Neural progenitor cell (in vitro differentiated cells): ENCODE measurements around the gene RUVBL1. TPM values are rescaled to one million over a fixed set of nuclear protein-coding genes. Genes with fewer than 3 reads are reported as not detected.

Source experiments
- DNase-seq: peaks from one replicate; pipeline ENCODE4 v3.0.0-alpha.2; 2016; ENCODE audit warnings: low spot score
- H2AFZ ChIP-seq: fragments of 200-600 bp; sonication (generic); replicated peaks from 2 replicates; pipeline ENCODE4 v1.6.1; 2016; ENCODE audit warnings: antibody characterized with exemption
- H3F3A ChIP-seq: fragments of 200-600 bp; sonication (generic); 2 replicates; pipeline ENCODE4 v1.6.1; 2016; ENCODE audit warnings: antibody characterized with exemption, low read depth
- H3K27ac ChIP-seq: fragments of 200-600 bp; sonication (generic); 2 replicates; pipeline ENCODE4 v1.5.1; 2016; ENCODE audit warnings: mild to moderate bottlenecking
- H3K27me3 ChIP-seq: fragments of 200-600 bp; sonication (generic); 2 replicates; pipeline ENCODE4 v1.6.1; 2016; ENCODE audit warnings: mild to moderate bottlenecking, moderate library complexity
- H3K36me3 ChIP-seq: fragments of 200-600 bp; sonication (generic); 2 replicates; pipeline ENCODE4 v1.5.1; 2016
- H3K4me1 ChIP-seq: fragments of 200-600 bp; sonication (generic); 2 replicates; pipeline ENCODE4 v1.6.1; 2016; ENCODE audit warnings: mixed run types
- H3K4me2 ChIP-seq: fragments of 200-600 bp; sonication (generic); 2 replicates; pipeline ENCODE4 v1.6.1; 2016
- H3K4me3 ChIP-seq: fragments of 200-600 bp; sonication (generic); 2 replicates; pipeline ENCODE4 v1.5.1; 2016
- H3K79me2 ChIP-seq: fragments of 200-600 bp; sonication (generic); 2 replicates; pipeline ENCODE4 v1.6.1; 2016; ENCODE audit warnings: low read depth
- H3K9ac ChIP-seq: fragments of 200-600 bp; sonication (generic); 2 replicates; pipeline ENCODE4 v1.6.1; 2016
- H3K9me3 ChIP-seq: fragments of 200-600 bp; sonication (generic); 2 replicates; pipeline ENCODE4 v1.5.1; 2016; ENCODE audit warnings: low read depth
- H4K20me1 ChIP-seq: fragments of 200-600 bp; sonication (generic); 2 replicates; pipeline ENCODE4 v1.6.1; 2016; ENCODE audit warnings: low read depth
- H3K27ac Mint-ChIP-seq: 3 replicates; pipeline ENCODE4 v1.8.0; 2021; ENCODE audit warnings: mixed read lengths
- H3K27me3 Mint-ChIP-seq: 2 replicates; pipeline ENCODE4 v1.8.0; 2022; ENCODE audit warnings: low read depth, mild to moderate bottlenecking, inconsistent platforms, moderate library complexity, mixed read lengths; ENCODE audit not compliant: insufficient read depth
- H3K36me3 Mint-ChIP-seq: 3 replicates; pipeline ENCODE4 v1.8.0; 2021; ENCODE audit warnings: mixed read lengths
- H3K4me1 Mint-ChIP-seq: 3 replicates; pipeline ENCODE4 v1.8.0; 2021; ENCODE audit warnings: mixed read lengths
- H3K4me3 Mint-ChIP-seq: 3 replicates; pipeline ENCODE4 v1.8.0; 2021; ENCODE audit warnings: mild to moderate bottlenecking, moderate library complexity, mixed read lengths
- H3K9me3 Mint-ChIP-seq: 3 replicates; pipeline ENCODE4 v1.8.0; 2020; ENCODE audit warnings: mixed read lengths
- EZH2 ChIP-seq: fragments of 200-600 bp; sonication (generic); IDR thresholded peaks from 2 replicates; pipeline ENCODE4 v1.6.1; 2017; ENCODE audit warnings: antibody characterized with exemption, mild to moderate bottlenecking, moderate library complexity
- EZH2phosphoT487 ChIP-seq: fragments of 200-600 bp; sonication (generic); IDR thresholded peaks from 2 replicates; pipeline ENCODE4 v1.6.1; 2017; ENCODE audit warnings: antibody characterized with exemption
- total RNA-seq: library from RNA; depleted of rRNA; stranded (reverse); fragments of >200 nt; gene quantifications from 2 replicates; pipeline ENCODE4 v1.2.3, GENCODE V29; 2015; ENCODE audit warnings: low replicate concordance
- TF ChIP-seq, protein P1 (sequence below): fragments of 200-600 bp; sonication (generic); IDR thresholded peaks from 2 replicates; pipeline ENCODE4 v1.5.1; 2017; ENCODE audit warnings: antibody characterized with exemption, mild to moderate bottlenecking

Gene RUVBL1
- total RNA-seq, 1 donor from 2014 or later = 110 TPM

DNA sequence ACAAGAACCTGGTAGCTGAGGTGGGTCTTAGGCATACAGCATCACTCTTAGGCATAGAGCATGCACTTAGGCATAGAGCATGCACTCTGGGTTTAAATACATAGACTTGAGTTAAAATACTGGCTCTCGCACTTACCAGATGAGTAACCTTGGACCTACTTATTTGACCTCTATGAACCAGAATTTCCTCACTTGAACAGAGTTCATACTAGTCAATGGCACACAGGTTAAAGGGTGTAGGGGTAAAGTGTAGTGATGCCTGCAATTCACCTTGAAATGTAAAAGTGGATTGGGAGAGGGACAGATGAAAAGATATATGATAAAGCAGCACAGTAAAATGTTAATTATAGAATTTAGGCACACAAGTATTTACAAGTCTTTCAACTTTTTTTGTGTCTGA, 1.6 kb downstream of the RUVBL1 start:
- H3K27me3 Mint-ChIP-seq = no peaks in the 10 kb centered on the region
- DNase-seq = no peak
- peak overlapping the region; percentile 99 for H3K4me3 Mint-ChIP-seq

DNA sequence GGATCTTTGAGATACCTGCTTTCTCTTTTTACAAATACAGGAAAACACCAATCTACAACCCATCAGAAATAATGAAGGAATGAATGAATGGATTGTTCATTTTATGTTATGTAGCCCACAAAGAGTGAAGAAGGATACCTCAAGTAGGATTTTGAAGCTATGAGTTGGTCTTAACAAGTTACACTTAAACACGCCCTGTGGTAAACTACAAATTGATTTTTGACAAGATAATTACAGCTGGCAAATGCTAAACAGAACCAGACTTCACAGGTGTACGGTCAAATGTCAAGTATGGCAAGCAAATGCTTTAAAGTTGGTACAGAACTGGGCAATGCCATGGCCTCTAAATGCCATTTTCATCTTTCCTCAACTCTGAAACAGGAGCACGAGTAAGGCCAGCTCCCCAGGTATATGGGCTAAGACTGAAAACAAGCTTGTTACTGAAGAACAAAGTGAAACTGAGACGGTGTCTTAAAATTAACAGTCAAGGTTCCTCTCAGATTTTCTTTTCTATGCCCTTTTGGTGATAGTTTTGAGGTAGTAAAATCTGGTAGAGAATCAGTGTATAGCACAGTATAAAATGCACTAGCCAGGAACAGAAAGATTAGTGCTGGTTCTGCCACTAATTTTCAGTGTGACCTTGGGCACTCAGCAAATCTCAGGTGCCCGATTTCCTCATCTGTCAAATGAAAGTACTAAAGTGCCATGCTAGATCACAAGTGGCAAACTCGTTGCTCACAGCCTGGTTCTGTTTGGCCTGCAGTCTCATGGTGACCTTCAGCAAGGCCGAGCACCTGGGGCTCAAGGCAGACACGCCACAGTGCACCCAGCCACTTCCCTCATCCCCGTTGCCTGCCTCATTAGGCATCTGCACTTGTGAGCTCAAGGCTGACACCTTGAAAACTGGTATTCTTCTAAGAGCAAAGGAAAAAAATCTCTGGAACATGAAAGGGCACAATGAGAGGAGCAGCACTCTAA, 9.5 kb downstream of the RUVBL1 start:
- Mint-ChIP-seq H3K27ac (no peak overlapping the region), H3K4me3 (no peak overlapping the region), H3K4me1 (no peaks in the 10 kb centered on the region), H3K36me3 (peaks cover 18% of the 10 kb centered on the region), H3K27me3 (no peaks in the 10 kb centered on the region), H3K9me3 (no peaks in the 10 kb centered on the region)
- no peak overlapping the region for H3K4me3 ChIP-seq
- H3K9ac ChIP-seq = no peak overlapping the region
- H2AFZ ChIP-seq = no peak overlapping the region
- no peaks in the 10 kb centered on the region for H3K36me3 ChIP-seq
- H3K4me1 ChIP-seq = no peaks in the 10 kb centered on the region
- H3K9me3 ChIP-seq = no peaks in the 10 kb centered on the region
- H3K27me3 ChIP-seq = no peaks in the 10 kb centered on the region
- DNase-seq = no peak
- H3K27ac ChIP-seq = no peak overlapping the region
- peaks cover 20% of the 10 kb centered on the region for H4K20me1 ChIP-seq
- peaks cover 58% of the 10 kb centered on the region for H3K79me2 ChIP-seq
- no peaks in the 10 kb centered on the region for H3F3A ChIP-seq
- no peak overlapping the region for H3K4me2 ChIP-seq
- TF ChIP-seq EZH2 (no peak), EZH2phosphoT487 (no peak)
- TF ChIP-seq, protein P1, sequence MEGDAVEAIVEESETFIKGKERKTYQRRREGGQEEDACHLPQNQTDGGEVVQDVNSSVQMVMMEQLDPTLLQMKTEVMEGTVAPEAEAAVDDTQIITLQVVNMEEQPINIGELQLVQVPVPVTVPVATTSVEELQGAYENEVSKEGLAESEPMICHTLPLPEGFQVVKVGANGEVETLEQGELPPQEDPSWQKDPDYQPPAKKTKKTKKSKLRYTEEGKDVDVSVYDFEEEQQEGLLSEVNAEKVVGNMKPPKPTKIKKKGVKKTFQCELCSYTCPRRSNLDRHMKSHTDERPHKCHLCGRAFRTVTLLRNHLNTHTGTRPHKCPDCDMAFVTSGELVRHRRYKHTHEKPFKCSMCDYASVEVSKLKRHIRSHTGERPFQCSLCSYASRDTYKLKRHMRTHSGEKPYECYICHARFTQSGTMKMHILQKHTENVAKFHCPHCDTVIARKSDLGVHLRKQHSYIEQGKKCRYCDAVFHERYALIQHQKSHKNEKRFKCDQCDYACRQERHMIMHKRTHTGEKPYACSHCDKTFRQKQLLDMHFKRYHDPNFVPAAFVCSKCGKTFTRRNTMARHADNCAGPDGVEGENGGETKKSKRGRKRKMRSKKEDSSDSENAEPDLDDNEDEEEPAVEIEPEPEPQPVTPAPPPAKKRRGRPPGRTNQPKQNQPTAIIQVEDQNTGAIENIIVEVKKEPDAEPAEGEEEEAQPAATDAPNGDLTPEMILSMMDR = no peak

More for the DNA sequence above, 1.6 kb downstream of the RUVBL1 start:
- H4K20me1 ChIP-seq = peaks cover 21% of the 10 kb centered on the region
- H3K4me1 ChIP-seq = peaks cover 6% of the 10 kb centered on the region
- H2AFZ ChIP-seq = no peak overlapping the region
- no peak for TF ChIP-seq EZH2phosphoT487
- TF ChIP-seq, protein P1 = no peak
- TF ChIP-seq EZH2 = no peak
- Mint-ChIP-seq H3K4me1 (peaks cover 23% of the 10 kb centered on the region), H3K27ac (no peak overlapping the region), H3K36me3 (peaks cover 2% of the 10 kb centered on the region), H3K9me3 (no peaks in the 10 kb centered on the region)
- H3K79me2 ChIP-seq = peaks cover 42% of the 10 kb centered on the region
- no peaks in the 10 kb centered on the region for H3K9me3 ChIP-seq
- no peaks in the 10 kb centered on the region for H3K36me3 ChIP-seq
- H3K27me3 ChIP-seq = no peaks in the 10 kb centered on the region
- H3K4me2 ChIP-seq = peak overlapping the region; percentile 81
- H3K27ac ChIP-seq = no peak overlapping the region
- H3K9ac ChIP-seq = no peak overlapping the region
- H3F3A ChIP-seq = peaks cover 15% of the 10 kb centered on the region
- no peak overlapping the region for H3K4me3 ChIP-seq

DNA sequence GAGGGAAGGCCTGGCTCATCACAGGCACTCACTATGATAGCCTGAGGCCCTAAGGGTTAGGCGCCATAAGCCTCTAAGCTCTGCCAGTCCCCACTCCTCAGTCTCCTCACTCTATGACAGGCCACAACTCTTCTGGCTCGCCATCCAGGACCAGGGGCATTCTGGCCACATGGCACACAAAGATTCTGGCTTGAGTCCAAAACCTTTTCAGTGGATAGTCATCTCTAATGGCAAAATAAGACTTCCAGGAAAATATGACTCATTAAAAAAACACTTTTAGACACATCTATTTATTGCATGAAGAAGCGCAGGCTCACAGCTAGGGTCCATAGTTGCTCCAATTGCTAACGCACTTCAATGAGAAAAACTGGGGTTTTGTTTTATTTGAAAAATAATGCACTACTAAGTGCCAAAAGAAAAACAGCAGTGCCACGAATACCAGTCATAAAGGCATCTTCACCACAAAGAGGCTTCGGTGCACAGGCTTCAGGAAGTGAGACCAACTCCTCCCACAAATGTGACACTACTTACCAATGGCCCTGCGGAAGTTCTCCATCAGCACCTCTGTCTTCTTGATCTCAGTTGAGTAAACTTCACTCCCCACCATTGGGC, 11.1 kb downstream of the RUVBL1 start:
- H3K9me3 ChIP-seq = no peaks in the 10 kb centered on the region
- H3K4me1 ChIP-seq = no peaks in the 10 kb centered on the region
- H3K36me3 ChIP-seq = no peaks in the 10 kb centered on the region
- H3K4me3 Mint-ChIP-seq = no peak overlapping the region
- no peak overlapping the region for H3K27ac ChIP-seq
- no peaks in the 10 kb centered on the region for H3K27me3 Mint-ChIP-seq
- H3K4me2 ChIP-seq = no peak overlapping the region
- H3K9ac ChIP-seq = no peak overlapping the region
- no peaks in the 10 kb centered on the region for H3K4me1 Mint-ChIP-seq
- H3F3A ChIP-seq = no peaks in the 10 kb centered on the region
- H4K20me1 ChIP-seq = peaks cover 19% of the 10 kb centered on the region
- TF ChIP-seq, protein P1 = no peak
- TF ChIP-seq EZH2phosphoT487 (no peak), EZH2 (no peak)
- no peak overlapping the region for H3K4me3 ChIP-seq
- peaks cover 17% of the 10 kb centered on the region for H3K36me3 Mint-ChIP-seq
- H2AFZ ChIP-seq = no peak overlapping the region
- no peaks in the 10 kb centered on the region for H3K27me3 ChIP-seq
- no peak for DNase-seq
- H3K79me2 ChIP-seq = peaks cover 57% of the 10 kb centered on the region
- no peaks in the 10 kb centered on the region for H3K9me3 Mint-ChIP-seq
- H3K27ac Mint-ChIP-seq = no peak overlapping the region
